Upper lobe of right lung (tissue), 1 donor: Measurements from ENCODE around the gene TYK2. TPM values are rescaled to one million over a fixed set of nuclear protein-coding genes. Genes with fewer than 3 reads are reported as not detected.
"Not testable (repeated sequence)": the region's sequence is repeated elsewhere in the genome, so short reads cannot be mapped to it uniquely, and the experiment has no call there.

ENCODE experiments used
- ATAC-seq: fragments of 200-7000 bp; cut with Tn5 transposase; one replicate; pipeline ENCODE4 v1.9.1; 2020; ENCODE audit warnings: mild to moderate bottlenecking, moderate library complexity
- DNase-seq: peaks from one replicate; pipeline ENCODE4 v3.0.0-alpha.2; 2020
- H3K27ac ChIP-seq: fragments of 200-600 bp; one replicate; pipeline ENCODE4 v1.8.0; 2022
- H3K27me3 ChIP-seq: fragments of 200-600 bp; one replicate; pipeline ENCODE4 v1.8.0; 2022; ENCODE audit warnings: mild to moderate bottlenecking
- H3K36me3 ChIP-seq: fragments of 200-600 bp; one replicate; pipeline ENCODE4 v1.8.0; 2022
- H3K4me1 ChIP-seq: fragments of 200-600 bp; one replicate; pipeline ENCODE4 v1.8.0; 2022
- H3K4me3 ChIP-seq: fragments of 200-600 bp; one replicate; pipeline ENCODE4 v1.8.0; 2022; ENCODE audit warnings: mild to moderate bottlenecking
- H3K9me3 ChIP-seq: fragments of 200-600 bp; one replicate; pipeline ENCODE4 v1.8.0; 2022
- intact Hi-C: fragments of 100-400 bp; cut with DNase I; formaldehyde crosslinking; loops from one replicate; pipeline ENCODE4 v1.11.0; 2022
- total RNA-seq: library from RNA; stranded (reverse); fragmentation: NEBNext Ultra II Directional; extraction: Animal tissue kit (Norgen Biotek cat#: 25700); gene quantifications from one replicate; pipeline ENCODE4 v1.2.1, GENCODE V29; 2021
- TF ChIP-seq, protein P1 (sequence below): fragments of 200-600 bp; IDR thresholded peaks from one replicate; pipeline ENCODE4 v1.8.0; 2022; ENCODE audit warnings: antibody characterized with exemption
- donor health status: DM: no; HTN: yes; CAD: no; lungs with severe emphysema.

Gene TYK2
- total RNA-seq, 1 donor from 2014 or later, result 140 TPM

- peak; percentile 77 for DNase-seq
- intact Hi-C loops, result no loop called here
- TF ChIP-seq, protein P1, sequence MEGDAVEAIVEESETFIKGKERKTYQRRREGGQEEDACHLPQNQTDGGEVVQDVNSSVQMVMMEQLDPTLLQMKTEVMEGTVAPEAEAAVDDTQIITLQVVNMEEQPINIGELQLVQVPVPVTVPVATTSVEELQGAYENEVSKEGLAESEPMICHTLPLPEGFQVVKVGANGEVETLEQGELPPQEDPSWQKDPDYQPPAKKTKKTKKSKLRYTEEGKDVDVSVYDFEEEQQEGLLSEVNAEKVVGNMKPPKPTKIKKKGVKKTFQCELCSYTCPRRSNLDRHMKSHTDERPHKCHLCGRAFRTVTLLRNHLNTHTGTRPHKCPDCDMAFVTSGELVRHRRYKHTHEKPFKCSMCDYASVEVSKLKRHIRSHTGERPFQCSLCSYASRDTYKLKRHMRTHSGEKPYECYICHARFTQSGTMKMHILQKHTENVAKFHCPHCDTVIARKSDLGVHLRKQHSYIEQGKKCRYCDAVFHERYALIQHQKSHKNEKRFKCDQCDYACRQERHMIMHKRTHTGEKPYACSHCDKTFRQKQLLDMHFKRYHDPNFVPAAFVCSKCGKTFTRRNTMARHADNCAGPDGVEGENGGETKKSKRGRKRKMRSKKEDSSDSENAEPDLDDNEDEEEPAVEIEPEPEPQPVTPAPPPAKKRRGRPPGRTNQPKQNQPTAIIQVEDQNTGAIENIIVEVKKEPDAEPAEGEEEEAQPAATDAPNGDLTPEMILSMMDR, result peak; percentile 84
- peak; percentile 86 for ATAC-seq
- Histone ChIP-seq H3K36me3 (peaks cover 49% of the 10 kb centered on the region), H3K9me3 (no peaks in the 10 kb centered on the region), H3K27ac (no peak overlapping the region), H3K27me3 (no peaks in the 10 kb centered on the region), H3K4me1 (no peaks in the 10 kb centered on the region), H3K4me3 (no peak overlapping the region)
These were observed 10.4 kb upstream of the TYK2 start for GRCh38 chr19:10390652-10391286.

DNA sequence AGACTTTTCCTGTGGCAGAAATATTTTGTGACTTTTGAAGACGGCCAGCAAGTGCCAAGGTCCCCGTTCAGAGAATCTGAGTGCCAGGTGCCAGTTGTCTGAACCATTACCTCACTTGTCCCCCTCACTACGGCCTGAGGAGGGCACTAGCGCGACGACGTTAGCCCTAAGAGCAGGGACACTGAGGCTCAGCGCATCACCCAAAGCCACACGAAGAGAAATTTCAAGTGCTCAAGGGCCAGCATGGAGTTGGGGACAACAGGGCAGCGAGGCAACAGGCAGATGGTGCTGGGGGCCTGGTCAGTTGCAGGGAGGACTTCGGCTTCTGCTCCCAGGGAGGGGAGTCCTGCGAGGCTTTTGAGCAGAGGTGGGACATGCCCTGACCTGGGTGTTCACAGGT is 9.5 kb upstream of the TYK2 start:
- no peaks in the 10 kb centered on the region for H3K27me3 ChIP-seq
- no peak for DNase-seq
- no peak for ATAC-seq
- H3K36me3 ChIP-seq, result peaks cover 40% of the 10 kb centered on the region
- TF ChIP-seq, protein P1, result no peak
- intact Hi-C loops, result loop anchor here (2.0 kb wide), 1 partner anchor 121 kb away; no protein-coding TSS in a partner anchor
- H3K9me3 ChIP-seq, result no peaks in the 10 kb centered on the region
- H3K4me1 ChIP-seq, result no peaks in the 10 kb centered on the region
- H3K27ac ChIP-seq, result no peak overlapping the region
- no peak overlapping the region for H3K4me3 ChIP-seq

- intact Hi-C loops, result loop anchor here (2.0 kb wide), 1 partner anchor 120 kb away; no protein-coding TSS in a partner anchor
- TF ChIP-seq, protein P1, result peak; percentile 95
- no peak overlapping the region for H3K27ac ChIP-seq
- no peaks in the 10 kb centered on the region for H3K9me3 ChIP-seq
- no peaks in the 10 kb centered on the region for H3K4me1 ChIP-seq
- peaks cover 31% of the 10 kb centered on the region for H3K36me3 ChIP-seq
- peak; percentile 85 for ATAC-seq
- H3K4me3 ChIP-seq, result no peak overlapping the region
- H3K27me3 ChIP-seq, result no peaks in the 10 kb centered on the region
- DNase-seq, result peak; percentile 88
These were observed 8.6 kb upstream of the TYK2 start for GRCh38 chr19:10388957-10389356.

DNA sequence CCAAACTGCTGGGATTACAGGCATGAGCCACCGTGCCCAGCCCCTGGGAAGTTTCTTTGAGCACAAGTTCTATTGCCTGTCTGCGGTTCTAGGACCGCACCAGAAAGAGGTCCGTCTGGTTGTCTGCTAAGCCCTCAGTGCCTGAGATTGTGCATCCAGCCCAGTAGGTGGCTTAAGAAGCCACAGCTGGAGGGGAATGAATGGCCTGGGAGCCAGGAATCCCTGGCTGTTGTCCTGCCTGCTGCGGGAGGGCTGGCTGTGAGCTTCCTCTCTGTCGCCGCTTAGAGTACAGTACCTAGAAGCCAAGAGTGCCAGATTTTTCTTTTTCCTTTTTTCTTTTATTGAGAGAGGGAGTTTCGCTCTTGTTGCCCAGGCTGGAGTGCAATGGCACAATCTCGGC is 4.2 kb upstream of the TYK2 start:
- Histone ChIP-seq H3K4me3 (no peak overlapping the region), H3K36me3 (no peaks in the 10 kb centered on the region), H3K4me1 (peaks cover 10% of the 10 kb centered on the region), H3K9me3 (no peaks in the 10 kb centered on the region), H3K27ac (no peak overlapping the region), H3K27me3 (no peaks in the 10 kb centered on the region)
- intact Hi-C loops, result no loop called here
- ATAC-seq (no peak), DNase-seq (no peak)
- TF ChIP-seq, protein P1, result no peak

DNA sequence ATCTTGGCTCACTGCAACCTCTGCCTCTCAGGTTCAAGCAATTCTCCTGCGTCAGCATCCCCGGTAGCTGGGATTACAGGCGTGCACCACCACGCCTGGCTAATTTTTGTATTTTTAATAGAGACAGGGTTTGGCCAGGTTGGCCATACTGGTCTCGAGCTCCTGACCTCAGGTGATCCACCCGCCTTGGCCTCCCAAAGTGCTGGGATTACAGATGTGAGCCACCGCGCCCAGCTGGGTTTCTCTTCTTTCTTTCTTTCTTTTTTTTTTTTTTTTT is 2.8 kb upstream of the TYK2 start:
- H3K27me3 ChIP-seq, intact Hi-C loops, DNase-seq, ATAC-seq, H3K9me3 ChIP-seq, H3K4me3 ChIP-seq, H3K27ac ChIP-seq: not testable (repeated sequence)
- H3K4me1 ChIP-seq, result peaks cover 15% of the 10 kb centered on the region
- H3K36me3 ChIP-seq, result peaks cover 11% of the 10 kb centered on the region

- no peaks in the 10 kb centered on the region for H3K9me3 ChIP-seq
- no peak for DNase-seq
- TF ChIP-seq, protein P1, result no peak
- no peak for ATAC-seq
- intact Hi-C loops, result no loop called here
- peaks cover 15% of the 10 kb centered on the region for H3K4me1 ChIP-seq
- peak overlapping the region; percentile 85 for H3K27ac ChIP-seq
- peaks cover 17% of the 10 kb centered on the region for H3K36me3 ChIP-seq
- peak overlapping the region; percentile 91 for H3K4me3 ChIP-seq
- H3K27me3 ChIP-seq, result no peaks in the 10 kb centered on the region
These were observed 476 bp downstream of the TYK2 start for GRCh38 chr19:10379880-10380312.
